Gastrocnemius medialis (tissue), 4 donors: ENCODE data around the gene ATPAF2. TPM values are rescaled to one million over a fixed set of nuclear protein-coding genes. Genes with fewer than 3 reads are reported as not detected.

Source experiments
- ATAC-seq, 2 donors: fragments of 150-250 bp; one replicate each; pipeline ENCODE4 v1.9.1; 2016
- DNase-seq, 2 donors: peaks; one replicate each; pipeline ENCODE4 v3.0.0-alpha.2; 2019
- H3K27ac ChIP-seq, 4 donors: fragments of 200-600 bp; sonication (generic); 1 replicate in 1 of 4; 2 replicates in 3 of 4; pipeline ENCODE4 v1.5.1; 2016 to 2018; ENCODE audit warnings: mild to moderate bottlenecking in 2 of 4, moderate library complexity in 1 of 4
- H3K27me3 ChIP-seq, 3 donors: fragments of 200-600 bp; sonication (generic) in 2 of 3; 1 replicate in 1 of 3; 2 replicates in 2 of 3; pipeline versions ENCODE4 v1.5.1 to v1.6.0; 2016 to 2019; ENCODE audit warnings: mild to moderate bottlenecking in 1 of 3, moderate library complexity in 1 of 3
- H3K36me3 ChIP-seq, 2 donors: fragments of 200-600 bp; sonication (generic) in 1 of 2; one replicate each; pipeline ENCODE4 v1.5.1; 2017 to 2018
- H3K4me1 ChIP-seq, 2 donors: fragments of 200-600 bp; sonication (generic) in 1 of 2; one replicate each; pipeline ENCODE4 v1.5.1; 2016 to 2017; ENCODE audit warnings: mild to moderate bottlenecking in 2 of 2
- H3K4me3 ChIP-seq, 4 donors: fragments of 200-600 bp; sonication (generic) in 3 of 4; 1 replicate in 1 of 4; 2 replicates in 3 of 4; pipeline ENCODE4 v1.5.1; 2016 to 2019; ENCODE audit warnings: mild to moderate bottlenecking in 2 of 4
- H3K9me3 ChIP-seq, 3 donors: fragments of 200-600 bp; sonication (generic) in 2 of 3; 1 replicate in 1 of 3; 2 replicates in 2 of 3; pipeline ENCODE4 v1.5.1; 2016 to 2019
- CTCF ChIP-seq, 5 experiments: fragments of 450-650 bp in 3 of 5; fragments of 200-600 bp in 2 of 5; sonication (generic) in 2 of 5; IDR thresholded peaks in 4 of 5; conservative IDR thresholded peaks in 1 of 5; 1 replicate in 4 of 5; 2 replicates in 1 of 5; pipeline ENCODE4 v1.5.1; 2016 to 2019; ENCODE audit warnings: antibody characterized with exemption in 5 of 5, mild to moderate bottlenecking in 3 of 5, moderate library complexity in 3 of 5
- POLR2A ChIP-seq, 2 donors: fragments of 450-650 bp; IDR thresholded peaks; one replicate each; pipeline ENCODE4 v1.6.1; 2017; ENCODE audit warnings: antibody characterized with exemption in 2 of 2, mild to moderate bottlenecking in 2 of 2, moderate library complexity in 2 of 2
- in situ Hi-C, 4 donors: fragments of 200-750 bp; cut with MboI; loops; one replicate each; pipeline versions ENCODE4 v1.15.0 to v1.8.0; 2017; ENCODE audit warnings: low sequenced_read_pairs in 4 of 4
- intact Hi-C: fragments of 100-400 bp; cut with DNase I; formaldehyde crosslinking; loops from one replicate; pipeline ENCODE4 v1.15.1; 2023; ENCODE audit warnings: low total_unique reads
- total RNA-seq, 4 donors: library from RNA; depleted of rRNA; stranded (reverse); fragments of >200 nt; gene quantifications; one replicate each; pipeline versions ENCODE4 v1.1.0 to v1.2.3, GENCODE V29; 2016

ATPAF2 gene
- total RNA-seq, 4 donors from 2014 or later = 12.6 to 19.9 (median 16.2) TPM

- Histone ChIP-seq H3K27me3 (no peaks in the 10 kb centered on the region), H3K4me3 (no peak overlapping the region), H3K9me3 (no peaks in the 10 kb centered on the region), H3K36me3 (no peaks in the 10 kb centered on the region), H3K27ac (peak overlapping the region; percentile 63 to 73 (median 68)), H3K4me1 (peaks cover 6 to 7% of the 10 kb centered on the region in 2 donors)
- intact Hi-C loops (no loop called here), in situ Hi-C loops (no loop called here)
- DNase-seq (peak; percentile 56 to 59), ATAC-seq (peak; percentile 90 to 94)
- TF ChIP-seq CTCF (IDR thresholded peaks at IDR 0.05 in 4 of 5, conservative IDR thresholded peaks at IDR 0.05 in 1 of 5) (peak; percentile 24 to 78 (median 57)), POLR2A (IDR thresholded peaks at IDR 0.05) (no peak)
These were observed 34.1 kb downstream of the ATPAF2 start for GRCh38 chr17:18004884-18005305.

GRCh38 chr17:18004345-18004744, 34.6 kb downstream of the ATPAF2 start:
- DNase-seq = no peak
- Histone ChIP-seq H3K36me3 (no peaks in the 10 kb centered on the region), H3K4me1 (peaks cover 6 to 7% of the 10 kb centered on the region in 2 donors), H3K9me3 (no peaks in the 10 kb centered on the region), H3K27ac (peak overlapping the region; percentile 43 to 73 (median 68)), H3K27me3 (no peaks in the 10 kb centered on the region), H3K4me3 (no peak overlapping the region)
- TF ChIP-seq CTCF (IDR thresholded peaks at IDR 0.05 in 4 of 5, conservative IDR thresholded peaks at IDR 0.05 in 1 of 5) (no peak), POLR2A (IDR thresholded peaks at IDR 0.05) (no peak)
- intact Hi-C loops = no loop called here
- ATAC-seq = no peak
- in situ Hi-C loops = no loop called here

- no peak for TF ChIP-seq POLR2A (IDR thresholded peaks at IDR 0.05)
- TF ChIP-seq CTCF (IDR thresholded peaks at IDR 0.05 in 4 of 5, conservative IDR thresholded peaks at IDR 0.05 in 1 of 5) = no peak
- ATAC-seq (no peak), DNase-seq (no peak)
- peaks cover 6 to 7% of the 10 kb centered on the region in 2 donors for H3K4me1 ChIP-seq
- no peaks in the 10 kb centered on the region for H3K9me3 ChIP-seq
- no peaks in the 10 kb centered on the region for H3K27me3 ChIP-seq
- no peak overlapping the region for H3K27ac ChIP-seq
- H3K4me3 ChIP-seq = no peak overlapping the region
- intact Hi-C loops = no loop called here
- in situ Hi-C loops = no loop called here
- H3K36me3 ChIP-seq = no peaks in the 10 kb centered on the region
These were observed 36.8 kb downstream of the ATPAF2 start for GRCh38 chr17:18002171-18002570.

GRCh38 chr17:18000030-18000408, 38.9 kb downstream of the ATPAF2 start:
- H3K36me3 ChIP-seq = no peaks in the 10 kb centered on the region
- H3K4me3 ChIP-seq = no peak overlapping the region
- in situ Hi-C loops (no loop called here), intact Hi-C loops (no loop called here)
- H3K4me1 ChIP-seq = no peaks in the 10 kb centered on the region
- H3K27ac ChIP-seq = no peak overlapping the region
- H3K27me3 ChIP-seq = no peaks in the 10 kb centered on the region
- TF ChIP-seq POLR2A (IDR thresholded peaks at IDR 0.05) = no peak
- TF ChIP-seq CTCF (IDR thresholded peaks at IDR 0.05 in 4 of 5, conservative IDR thresholded peaks at IDR 0.05 in 1 of 5) = no peak
- no peak for ATAC-seq
- H3K9me3 ChIP-seq = no peaks in the 10 kb centered on the region
- DNase-seq = no peak

- Histone ChIP-seq H3K4me3 (no peak overlapping the region), H3K4me1 (no peaks in the 10 kb centered on the region), H3K27ac (no peak overlapping the region), H3K36me3 (no peaks in the 10 kb centered on the region), H3K27me3 (no peaks in the 10 kb centered on the region), H3K9me3 (no peaks in the 10 kb centered on the region)
- in situ Hi-C loops = no loop called here
- DNase-seq (no peak), ATAC-seq (no peak)
- TF ChIP-seq CTCF (IDR thresholded peaks at IDR 0.05 in 4 of 5, conservative IDR thresholded peaks at IDR 0.05 in 1 of 5) = no peak
- TF ChIP-seq POLR2A (IDR thresholded peaks at IDR 0.05) = no peak
- intact Hi-C loops = no loop called here
These were observed 39.5 kb downstream of the ATPAF2 start for GRCh38 chr17:17999364-18000029.
